Measurements from ENCODE around the gene DSCAM.

GRCh38 chr21:40606341-40606740 lies 240.6 kb downstream of the DSCAM start:
- TF ChIP-seq CTCF (IDR thresholded peaks at IDR 0.05): no peak
- TF ChIP-seq POLR2A (IDR thresholded peaks at IDR 0.05): no peak
